Ascending aorta (tissue), 2 donors: ENCODE data around the gene PLD3. TPM values are rescaled to one million over a fixed set of nuclear protein-coding genes. Genes with fewer than 3 reads are reported as not detected.

Experiments used
- DNase-seq, 2 donors: peaks; one replicate each; pipeline ENCODE4 v3.0.0-alpha.2; 2019; ENCODE audit warnings: low spot score in 2 of 2
- H3K27ac ChIP-seq, 2 donors: fragments of 200-600 bp; sonication (generic); one replicate each; pipeline ENCODE4 v1.5.1; 2016 to 2017; ENCODE audit warnings: mild to moderate bottlenecking in 1 of 2
- H3K27me3 ChIP-seq: fragments of 200-600 bp; sonication (generic); one replicate; pipeline ENCODE4 v1.5.1; 2017
- H3K36me3 ChIP-seq, 2 donors: fragments of 200-600 bp; sonication (generic); one replicate each; pipeline ENCODE4 v1.5.1; 2016
- H3K4me1 ChIP-seq, 2 donors: fragments of 200-600 bp; sonication (generic); one replicate each; pipeline ENCODE4 v1.5.1; 2016 to 2017; ENCODE audit warnings: mild to moderate bottlenecking in 1 of 2
- H3K4me3 ChIP-seq, 2 donors: fragments of 200-600 bp; sonication (generic); one replicate each; pipeline ENCODE4 v1.5.1; 2016 to 2017; ENCODE audit warnings: mild to moderate bottlenecking in 1 of 2
- H3K9me3 ChIP-seq, 2 donors: fragments of 200-600 bp; sonication (generic); one replicate each; pipeline ENCODE4 v1.5.1; 2016
- CTCF ChIP-seq, 3 experiments: fragments of 200-600 bp in 2 of 3; fragments of 450-650 bp in 1 of 3; sonication (generic) in 2 of 3; IDR thresholded peaks; one replicate each; pipeline ENCODE4 v1.5.1; 2016 to 2019; ENCODE audit warnings: antibody characterized with exemption in 3 of 3, mild to moderate bottlenecking in 1 of 3, moderate library complexity in 1 of 3
- intact Hi-C: fragments of 100-400 bp; cut with DNase I; formaldehyde crosslinking; loops from one replicate; pipeline ENCODE4 v1.15.1; 2023
- total RNA-seq: library from RNA; depleted of rRNA; stranded (reverse); fragments of >200 nt; gene quantifications from one replicate; pipeline ENCODE4 v1.1.0, GENCODE V29; 2016

PLD3 gene
- total RNA-seq, 1 donor from 2014 or later, result 345 TPM

GRCh38 chr19:40305403-40305802, 43.1 kb upstream of the PLD3 start:
- H3K4me3 ChIP-seq, result no peak overlapping the region
- no peak overlapping the region for H3K27ac ChIP-seq
- H3K4me1 ChIP-seq, result no peaks in the 10 kb centered on the region
- no peaks in the 10 kb centered on the region for H3K9me3 ChIP-seq
- no peaks in the 10 kb centered on the region for H3K27me3 ChIP-seq
- no peaks in the 10 kb centered on the region for H3K36me3 ChIP-seq
- peak; percentile 61 to 77 (median 67) for TF ChIP-seq CTCF (IDR thresholded peaks at IDR 0.05)
- peak in 1 of 2 donors; percentile 74 for DNase-seq
- intact Hi-C loops, result loop anchor here (10.0 kb wide), 2 partner anchors 289 to 329 kb away; no protein-coding TSS in a partner anchor

- intact Hi-C loops, result loop anchor here (10.0 kb wide), 2 partner anchors 285 to 325 kb away; no protein-coding TSS in a partner anchor
- H3K4me3 ChIP-seq, result no peak overlapping the region
- no peak for DNase-seq
- H3K4me1 ChIP-seq, result no peaks in the 10 kb centered on the region
- no peak overlapping the region for H3K27ac ChIP-seq
- no peaks in the 10 kb centered on the region for H3K9me3 ChIP-seq
- no peaks in the 10 kb centered on the region for H3K27me3 ChIP-seq
- no peak for TF ChIP-seq CTCF (IDR thresholded peaks at IDR 0.05)
- no peaks in the 10 kb centered on the region for H3K36me3 ChIP-seq
Measured at GRCh38 chr19:40309666-40310065, 38.8 kb upstream of the PLD3 start.

GRCh38 chr19:40312533-40312932, 36.0 kb upstream of the PLD3 start:
- intact Hi-C loops, result no loop called here
- H3K27me3 ChIP-seq, result no peaks in the 10 kb centered on the region
- no peak for DNase-seq
- TF ChIP-seq CTCF (IDR thresholded peaks at IDR 0.05), result no peak
- no peak overlapping the region for H3K4me3 ChIP-seq
- no peaks in the 10 kb centered on the region for H3K36me3 ChIP-seq
- H3K4me1 ChIP-seq, result no peaks in the 10 kb centered on the region
- H3K27ac ChIP-seq, result no peak overlapping the region
- H3K9me3 ChIP-seq, result no peaks in the 10 kb centered on the region

GRCh38 chr19:40313229-40313983, 35.1 kb upstream of the PLD3 start:
- H3K4me1 ChIP-seq, result no peaks in the 10 kb centered on the region
- peaks cover 2 to 5% of the 10 kb centered on the region in 2 donors for H3K36me3 ChIP-seq
- no peak for TF ChIP-seq CTCF (IDR thresholded peaks at IDR 0.05)
- intact Hi-C loops, result no loop called here
- H3K9me3 ChIP-seq, result no peaks in the 10 kb centered on the region
- no peak overlapping the region for H3K4me3 ChIP-seq
- DNase-seq, result no peak
- H3K27me3 ChIP-seq, result no peaks in the 10 kb centered on the region
- no peak overlapping the region for H3K27ac ChIP-seq

GRCh38 chr19:40314656-40315055, 33.8 kb upstream of the PLD3 start:
- TF ChIP-seq CTCF (IDR thresholded peaks at IDR 0.05), result no peak
- DNase-seq, result no peak
- H3K27me3 ChIP-seq, result no peaks in the 10 kb centered on the region
- H3K4me3 ChIP-seq, result no peak overlapping the region
- H3K36me3 ChIP-seq, result peaks cover 4 to 5% of the 10 kb centered on the region in 2 donors
- intact Hi-C loops, result no loop called here
- no peaks in the 10 kb centered on the region for H3K4me1 ChIP-seq
- no peak overlapping the region for H3K27ac ChIP-seq
- H3K9me3 ChIP-seq, result no peaks in the 10 kb centered on the region
